ENCODE data around the gene HLCS.

The HLCS gene

GRCh38 chr21:36879827-36880226 is 86.6 kb downstream of the HLCS start:
- DNase-seq: no peak

- DNase-seq: no peak
These were observed 88.7 kb downstream of the HLCS start for GRCh38 chr21:36877741-36878140.

DNA sequence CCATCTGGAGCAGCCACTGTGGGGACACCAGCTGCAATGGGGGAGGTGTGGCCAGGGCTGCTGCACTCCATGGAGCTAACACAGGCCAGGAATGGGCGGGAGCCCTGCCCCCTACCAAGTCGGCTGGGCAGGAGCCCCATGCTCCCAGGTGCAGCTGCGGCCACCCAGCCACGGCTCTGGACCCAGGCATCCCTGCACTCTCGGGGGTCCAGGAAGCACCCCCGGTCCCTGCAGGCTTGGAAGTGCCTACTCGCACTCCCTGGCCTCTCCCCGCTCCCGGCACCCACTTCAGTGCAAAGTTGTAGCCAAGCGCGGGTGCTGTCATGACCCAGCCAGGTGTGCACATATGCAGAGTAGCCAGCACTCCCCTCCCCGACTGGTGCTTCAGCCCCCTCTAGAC is 91.8 kb downstream of the HLCS start:
- DNase-seq: no peak

- no peak for DNase-seq
These were observed 93.0 kb downstream of the HLCS start for GRCh38 chr21:36873513-36873912.

DNA sequence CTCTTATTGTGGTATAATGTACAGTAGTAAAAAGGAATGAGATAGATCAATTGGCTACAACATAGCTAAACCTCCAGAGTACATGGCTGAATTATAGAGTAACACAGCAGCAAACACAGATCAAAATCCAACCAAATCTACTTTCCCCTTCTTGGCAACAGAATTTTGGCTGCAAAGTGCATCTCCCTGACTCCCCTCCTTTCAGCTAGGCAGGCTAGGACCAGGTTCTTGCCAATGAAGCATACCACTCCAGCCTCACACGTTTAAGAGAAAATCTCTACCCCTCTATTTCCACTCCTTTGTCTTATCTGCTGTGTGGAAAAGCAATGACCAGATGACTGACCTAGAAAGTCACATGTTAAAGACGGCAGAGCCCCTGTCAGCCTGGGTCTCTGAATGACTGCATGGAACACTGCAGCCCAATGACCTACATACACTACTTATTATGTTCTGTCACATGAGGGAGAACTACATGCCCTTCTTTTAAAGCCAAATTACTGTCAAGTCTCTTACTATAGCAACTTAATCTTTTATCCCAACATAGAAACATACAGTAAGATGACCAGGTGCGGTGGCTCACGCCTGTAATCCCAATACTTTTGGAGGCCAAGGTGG is 99.1 kb downstream of the HLCS start:
- DNase-seq: no peak

DNA sequence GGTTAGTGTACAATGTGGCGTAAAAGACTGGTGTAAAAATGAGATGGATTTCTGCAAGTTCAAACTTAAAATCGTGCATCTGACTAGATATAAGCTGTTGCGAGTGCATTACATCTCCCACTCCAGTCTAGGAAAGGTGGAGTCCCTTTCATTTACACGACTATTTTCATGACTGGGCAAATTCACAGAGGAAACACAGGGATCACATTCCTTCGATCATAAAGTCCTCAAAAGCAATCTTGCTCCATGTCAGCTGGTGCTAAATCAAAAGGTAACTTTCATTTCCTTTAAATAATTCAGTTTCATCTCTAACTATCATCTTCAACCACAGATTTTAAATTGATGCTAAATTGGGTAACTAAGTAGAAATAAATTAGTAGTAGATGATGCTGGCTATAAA is 100.0 kb downstream of the HLCS start:
- DNase-seq: no peak

DNA sequence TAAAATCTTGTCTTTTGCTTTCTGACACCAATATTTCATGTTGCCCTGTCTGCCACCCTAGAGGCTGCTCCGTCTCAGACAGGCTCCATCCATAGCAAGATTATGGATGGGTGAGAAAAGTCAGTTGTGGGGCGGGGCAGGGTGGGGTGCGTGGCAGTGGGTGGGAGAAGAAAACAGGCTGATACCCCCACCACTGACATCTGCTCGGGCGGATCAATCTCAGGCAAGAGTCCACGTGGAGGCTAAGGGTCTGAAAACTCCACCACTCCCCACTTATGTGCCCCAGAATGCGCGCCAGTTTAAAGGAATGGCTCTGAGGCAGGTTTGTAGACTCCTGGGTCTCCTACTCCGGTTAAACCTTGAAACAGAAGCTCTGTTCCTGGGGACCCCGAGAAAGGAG is 101.5 kb downstream of the HLCS start:
- no peak for DNase-seq

GRCh38 chr21:36863260-36863659 is 103.2 kb downstream of the HLCS start:
- DNase-seq: no peak

DNA sequence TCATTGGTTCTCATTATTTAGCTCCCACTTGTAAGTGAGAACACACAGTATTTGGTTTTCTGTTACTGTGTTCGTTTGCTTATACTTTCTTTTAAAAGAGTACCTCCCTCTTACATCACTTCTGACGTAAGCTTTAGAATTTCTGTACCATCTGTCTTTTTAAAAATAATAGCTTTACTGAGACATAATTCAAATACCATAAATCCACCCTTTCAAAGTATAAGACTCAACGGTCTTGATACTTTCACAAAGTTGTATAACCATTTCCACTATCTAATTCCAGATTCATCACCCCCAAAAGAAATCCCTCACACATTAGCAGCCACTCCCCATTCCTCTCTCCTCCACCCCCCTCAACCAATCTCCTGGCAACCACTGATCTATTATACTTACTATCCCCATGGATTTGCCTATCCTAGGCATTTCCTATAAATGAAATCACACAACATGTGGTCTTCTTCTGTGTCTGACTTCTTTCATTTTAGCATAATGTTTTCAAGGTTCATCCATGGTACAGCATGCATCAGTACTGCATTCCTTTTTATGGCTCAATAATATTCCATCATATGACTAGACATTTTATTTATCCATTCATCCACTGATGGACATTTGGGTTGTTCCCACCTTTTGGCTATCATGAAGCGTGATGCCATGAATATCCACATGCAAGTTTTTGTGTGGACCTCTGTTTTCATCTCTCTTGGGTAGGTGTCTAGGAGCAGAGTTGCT is 104.7 kb downstream of the HLCS start:
- no peak for DNase-seq

- DNase-seq: no peak
These were observed 105.5 kb downstream of the HLCS start for GRCh38 chr21:36860736-36861594.

- DNase-seq: no peak
These were observed 106.5 kb downstream of the HLCS start for GRCh38 chr21:36859744-36860501.

DNA sequence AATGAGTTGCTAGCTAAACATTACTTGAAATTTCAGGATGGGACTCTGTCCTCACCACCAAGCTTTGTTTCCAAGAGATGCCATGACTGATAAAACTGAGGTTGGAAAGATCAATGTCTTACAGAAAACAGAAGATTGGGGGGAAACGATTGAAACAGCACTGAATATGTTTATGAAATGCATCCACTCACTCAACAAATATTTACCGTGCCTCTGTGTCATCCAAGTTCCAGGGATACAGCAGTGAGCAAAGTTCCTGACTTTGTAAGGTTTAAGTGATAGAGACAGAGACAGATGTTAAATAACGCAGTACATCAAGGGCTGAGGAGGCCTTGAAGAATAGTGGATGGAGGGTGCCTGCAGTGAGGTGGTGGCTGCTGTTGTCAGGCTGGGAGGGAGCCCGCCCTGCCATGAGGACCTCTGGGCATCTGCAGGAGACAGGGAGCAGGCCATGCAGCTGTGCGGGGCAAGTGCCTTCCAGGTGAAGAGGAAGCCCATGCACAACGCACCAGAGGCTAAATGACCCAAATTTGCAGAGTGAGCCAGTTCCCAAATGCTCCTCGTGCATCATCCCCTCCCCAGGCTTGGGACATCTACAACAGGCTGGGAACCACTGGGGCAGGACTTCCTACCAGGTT is 108.0 kb downstream of the HLCS start:
- no peak for DNase-seq

GRCh38 chr21:36856643-36857042 is 109.8 kb downstream of the HLCS start:
- no peak for DNase-seq

DNA sequence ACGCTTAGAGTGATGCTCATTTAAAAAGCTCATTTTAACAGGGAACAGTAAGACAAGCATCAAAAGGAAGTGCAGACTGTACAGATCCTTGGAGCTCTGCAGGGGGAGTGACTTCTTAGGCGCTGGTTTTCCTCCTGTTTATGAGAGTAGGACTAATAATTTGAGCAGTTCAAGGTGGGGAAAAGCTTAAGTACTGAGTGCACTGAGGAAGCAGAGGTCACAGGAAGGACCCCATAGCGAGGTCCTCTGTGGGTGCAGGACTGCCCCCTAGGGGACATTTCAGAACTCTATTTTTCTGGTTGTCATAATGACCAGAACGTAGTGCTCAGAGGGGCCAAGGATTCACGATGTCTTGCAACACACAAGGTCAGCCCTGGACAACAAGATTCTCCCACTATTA is 112.1 kb downstream of the HLCS start:
- no peak for DNase-seq

GRCh38 chr21:36852864-36853263 is 113.6 kb downstream of the HLCS start:
- DNase-seq: no peak

DNA sequence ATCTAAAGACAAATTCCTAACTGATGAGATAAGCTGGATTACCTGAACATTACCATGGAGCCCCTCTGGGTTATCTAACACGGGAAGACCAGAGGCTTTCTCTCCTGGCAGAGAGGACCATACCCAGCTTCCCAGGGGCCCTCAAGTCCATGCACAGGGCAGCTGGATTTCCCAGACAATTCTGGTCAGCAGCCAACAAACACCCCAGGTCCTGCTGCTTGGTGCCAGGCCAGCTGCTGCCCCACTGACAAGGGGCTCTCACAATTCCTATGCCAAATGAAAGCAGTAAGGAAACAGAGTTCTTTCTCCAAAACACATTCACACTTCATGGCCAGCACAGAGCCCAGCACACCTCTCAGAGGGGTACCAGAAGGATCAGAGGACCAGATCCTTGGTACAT is 114.2 kb downstream of the HLCS start:
- no peak for DNase-seq

DNA sequence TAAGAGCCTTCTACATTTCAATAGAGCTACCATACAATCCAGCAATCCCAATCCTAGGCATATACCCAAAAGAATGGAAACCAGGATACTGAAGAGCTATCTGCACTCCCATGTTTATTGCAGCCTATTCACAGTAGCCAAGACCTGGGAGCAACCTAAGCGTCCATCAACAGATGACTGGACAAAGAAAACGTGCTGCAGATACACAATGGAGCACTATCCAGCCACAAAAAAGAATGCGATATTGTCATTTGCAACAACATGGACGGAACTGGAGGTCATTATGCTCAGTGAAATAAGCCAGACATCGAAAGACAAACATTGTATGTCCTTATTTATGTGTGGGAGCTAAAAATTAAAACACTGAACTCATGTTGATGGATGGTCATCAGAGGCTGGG is 115.3 kb downstream of the HLCS start:
- no peak for DNase-seq

DNA sequence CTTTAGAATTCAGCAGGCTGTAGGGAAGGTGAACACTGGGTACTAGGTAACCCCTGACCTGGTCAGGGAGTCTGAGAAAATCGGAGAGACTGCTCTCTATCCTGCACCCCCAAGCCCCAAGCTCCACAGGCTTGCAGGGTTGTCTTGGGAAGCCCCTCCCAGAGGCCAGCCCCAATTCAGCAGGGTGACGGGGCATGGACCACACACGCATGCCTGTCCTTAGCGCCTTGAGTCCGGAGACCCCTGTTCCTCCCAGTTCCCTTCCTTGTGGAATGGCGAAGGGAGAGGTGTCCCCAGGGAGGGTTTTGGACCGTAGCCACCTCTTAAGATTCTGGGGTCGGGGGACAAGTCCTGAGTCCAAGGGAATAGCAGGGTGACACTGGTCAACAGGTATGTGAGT is 116.1 kb downstream of the HLCS start:
- no peak for DNase-seq

- DNase-seq: no peak
These were observed 116.9 kb downstream of the HLCS start for GRCh38 chr21:36849461-36850105.

GRCh38 chr21:36848730-36849274 is 117.7 kb downstream of the HLCS start:
- DNase-seq: no peak

- DNase-seq: no peak
These were observed 119.3 kb downstream of the HLCS start for GRCh38 chr21:36847189-36847588.

DNA sequence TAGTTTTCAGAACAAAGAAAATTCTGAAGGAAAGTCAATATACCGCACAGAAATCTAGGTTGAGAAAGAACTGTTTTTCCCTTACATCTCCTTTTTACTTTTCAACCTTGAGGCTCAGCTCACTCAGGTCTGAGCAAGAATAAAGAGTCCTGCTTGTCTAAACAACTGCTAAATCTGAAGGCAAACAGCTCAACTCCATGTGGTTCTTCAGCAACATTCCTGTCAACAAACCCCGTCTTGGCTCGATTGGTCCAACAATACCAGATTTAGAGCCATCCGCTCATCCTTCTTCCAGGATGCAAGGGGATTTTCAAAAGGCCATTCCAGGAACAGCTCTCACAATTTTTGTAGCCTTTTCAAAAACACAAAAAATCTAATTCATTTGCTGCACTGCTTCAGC is 119.8 kb downstream of the HLCS start:
- DNase-seq: no peak
